Measurements from ENCODE around the gene C3orf62. TPM values are rescaled to one million over a fixed set of nuclear protein-coding genes. Genes with fewer than 3 reads are reported as not detected.
"Not testable (repeated sequence)": the region's sequence is repeated elsewhere in the genome, so short reads cannot be mapped to it uniquely, and the experiment has no call there.

Gene C3orf62
- total and polyA plus RNA-seq, 2 donors (not counting 1 experiment from before 2014, with no cell fraction given), result 6.8 to 7.8 TPM

DNA sequence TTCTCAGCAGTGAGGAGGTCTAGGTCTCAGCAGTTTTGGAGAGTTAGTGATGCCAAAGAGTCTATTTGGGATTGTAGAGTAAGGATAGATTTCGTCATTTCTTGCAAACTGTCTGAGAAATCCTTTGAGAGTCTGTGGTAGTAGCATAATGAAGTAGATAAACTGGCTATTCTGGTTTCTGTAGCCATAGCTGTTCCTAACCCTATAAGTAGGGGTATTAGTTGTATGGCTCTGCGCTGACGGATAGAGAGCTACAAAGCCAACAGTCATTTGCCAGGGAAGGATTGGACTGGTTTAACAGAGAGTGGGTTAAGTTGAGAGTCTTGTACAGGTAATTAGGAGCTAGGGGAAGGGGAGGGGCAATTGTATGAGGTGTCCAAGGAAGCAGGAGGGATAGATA is 55.0 kb downstream of the C3orf62 start:
- no peak for TF ChIP-seq EZH2 (IDR thresholded peaks at IDR 0.05; ENCODE audit: borderline replicate concordance, insufficient read depth, low read depth, low read length, poor library complexity, severe bottlenecking)
- TF ChIP-seq, protein P1, sequence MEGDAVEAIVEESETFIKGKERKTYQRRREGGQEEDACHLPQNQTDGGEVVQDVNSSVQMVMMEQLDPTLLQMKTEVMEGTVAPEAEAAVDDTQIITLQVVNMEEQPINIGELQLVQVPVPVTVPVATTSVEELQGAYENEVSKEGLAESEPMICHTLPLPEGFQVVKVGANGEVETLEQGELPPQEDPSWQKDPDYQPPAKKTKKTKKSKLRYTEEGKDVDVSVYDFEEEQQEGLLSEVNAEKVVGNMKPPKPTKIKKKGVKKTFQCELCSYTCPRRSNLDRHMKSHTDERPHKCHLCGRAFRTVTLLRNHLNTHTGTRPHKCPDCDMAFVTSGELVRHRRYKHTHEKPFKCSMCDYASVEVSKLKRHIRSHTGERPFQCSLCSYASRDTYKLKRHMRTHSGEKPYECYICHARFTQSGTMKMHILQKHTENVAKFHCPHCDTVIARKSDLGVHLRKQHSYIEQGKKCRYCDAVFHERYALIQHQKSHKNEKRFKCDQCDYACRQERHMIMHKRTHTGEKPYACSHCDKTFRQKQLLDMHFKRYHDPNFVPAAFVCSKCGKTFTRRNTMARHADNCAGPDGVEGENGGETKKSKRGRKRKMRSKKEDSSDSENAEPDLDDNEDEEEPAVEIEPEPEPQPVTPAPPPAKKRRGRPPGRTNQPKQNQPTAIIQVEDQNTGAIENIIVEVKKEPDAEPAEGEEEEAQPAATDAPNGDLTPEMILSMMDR (IDR thresholded peaks at IDR 0.05), result no peak
- no peak overlapping the region for H3K4me2 ChIP-seq (replicated peaks; ENCODE audit: low read depth, low read length, poor library complexity, severe bottlenecking)
- 97% methylated on average over 3 of the region's 3 CpGs for WGBS (ENCODE audit: insufficient coverage)

DNA sequence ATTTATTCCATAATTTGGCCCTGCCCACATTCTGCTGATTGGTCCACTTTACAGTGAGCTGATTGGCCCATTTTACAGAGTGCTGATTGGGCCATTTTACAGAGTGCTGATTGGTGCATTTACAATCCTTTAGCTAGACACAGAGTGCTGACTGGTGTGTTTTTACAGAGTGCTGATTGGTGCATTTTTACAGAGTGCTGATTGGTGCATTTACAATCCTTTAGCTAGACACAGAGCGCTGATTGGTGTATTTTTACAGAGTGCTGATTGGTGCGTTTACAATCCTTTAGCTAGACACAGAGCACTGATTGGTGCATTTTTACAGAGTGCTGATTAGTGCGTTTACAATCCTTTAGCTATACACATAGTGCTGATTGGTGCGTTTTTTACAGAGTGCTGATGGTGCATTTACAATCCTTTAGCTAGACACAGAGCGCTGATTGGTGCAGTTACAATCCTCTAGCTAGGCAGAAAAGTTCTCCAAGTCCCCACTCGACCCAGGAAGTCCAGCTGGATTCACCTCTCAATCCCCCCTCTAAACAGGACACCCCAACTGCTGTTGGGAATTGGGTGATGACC is 56.0 kb downstream of the C3orf62 start:
- H3K27ac ChIP-seq (ENCODE audit: low read length in 2 of 2); H3K27me3 ChIP-seq (replicated peaks in 1 of 4; ENCODE audit: control extremely low read depth in 1 of 4, control insufficient read depth in 3 of 4, insufficient read depth in 4 of 4, low read length in 3 of 4); H4K20me1 ChIP-seq (ENCODE audit: control insufficient read depth, insufficient read depth, low read length, poor library complexity, severe bottlenecking); DNase-seq; CTCF ChIA-PET; H3K9me3 Mint-ChIP-seq (ENCODE audit: insufficient read depth); ATAC-seq (ENCODE audit: low read depth); POLR2A ChIA-PET; H3K4me2 ChIP-seq (replicated peaks; ENCODE audit: low read depth, low read length, poor library complexity, severe bottlenecking); H3K79me2 ChIP-seq (ENCODE audit: control insufficient read depth, insufficient read depth, low read length); H3K27ac Mint-ChIP-seq; H3K4me3 ChIP-seq (ENCODE audit: control extremely low read depth in 1 of 5, extremely low read depth in 1 of 5, insufficient read depth in 1 of 5, low read depth in 2 of 5, low read length in 4 of 5); H3K4me3 Mint-ChIP-seq; H2AFZ ChIP-seq (ENCODE audit: insufficient read depth, low read depth, low read length, poor library complexity, severe bottlenecking); intact Hi-C loops (cut with micrococcal nuclease); H3K36me3 ChIP-seq (replicated peaks in 1 of 2; ENCODE audit: control extremely low read depth in 1 of 2, control insufficient read depth in 1 of 2, extremely low read depth in 1 of 2, insufficient read depth in 2 of 2, low read length in 1 of 2); H3K4me1 ChIP-seq (ENCODE audit: control insufficient read depth in 2 of 2, insufficient read depth in 2 of 2, low read length in 2 of 2); H3K4me1 Mint-ChIP-seq; H3K9ac ChIP-seq (ENCODE audit: low read length): not testable (repeated sequence)
- 87% methylated on average over 3 of the region's 6 CpGs for WGBS (ENCODE audit: insufficient coverage)
- peaks cover 16% of the 10 kb centered on the region for H3K27me3 Mint-ChIP-seq
- H3K9me3 ChIP-seq (ENCODE audit: control extremely low read depth in 1 of 3, control insufficient read depth in 2 of 3, insufficient read depth in 1 of 3, low read length in 2 of 3), result peaks cover 0 to 12% (median 0%) of the 10 kb centered on the region in 3 donors

More for the DNA sequence above, 55.0 kb downstream of the C3orf62 start:
- H4K20me1 ChIP-seq (ENCODE audit: control insufficient read depth, insufficient read depth, low read length, poor library complexity, severe bottlenecking), result no peaks in the 10 kb centered on the region
- no peak overlapping the region for H3K9ac ChIP-seq (ENCODE audit: low read length)
- ATAC-seq (ENCODE audit: low read depth) (no peak), DNase-seq (no peak)
- ChIA-PET POLR2A (no interaction called here), CTCF (no interaction called here)
- peaks cover 0 to 12% (median 0%) of the 10 kb centered on the region in 3 donors for H3K9me3 ChIP-seq (ENCODE audit: control extremely low read depth in 1 of 3, control insufficient read depth in 2 of 3, insufficient read depth in 1 of 3, low read length in 2 of 3)
- Mint-ChIP-seq H3K27me3 (peaks cover 9% of the 10 kb centered on the region), H3K4me3 (no peak overlapping the region), H3K4me1 (no peaks in the 10 kb centered on the region), H3K27ac (no peak overlapping the region), H3K9me3 (ENCODE audit: insufficient read depth) (peaks cover 5% of the 10 kb centered on the region)
- H3K4me1 ChIP-seq (ENCODE audit: control insufficient read depth in 2 of 2, insufficient read depth in 2 of 2, low read length in 2 of 2), result no peaks in the 10 kb centered on the region
- H3K79me2 ChIP-seq (ENCODE audit: control insufficient read depth, insufficient read depth, low read length), result no peaks in the 10 kb centered on the region
- intact Hi-C loops (cut with micrococcal nuclease), result no loop called here
- H3K27ac ChIP-seq (ENCODE audit: low read length in 2 of 2), result no peak overlapping the region
- H3K27me3 ChIP-seq (replicated peaks in 1 of 4; ENCODE audit: control extremely low read depth in 1 of 4, control insufficient read depth in 3 of 4, insufficient read depth in 4 of 4, low read length in 3 of 4), result no peaks in the 10 kb centered on the region
- no peaks in the 10 kb centered on the region for H3K36me3 ChIP-seq (replicated peaks in 1 of 2; ENCODE audit: control extremely low read depth in 1 of 2, control insufficient read depth in 1 of 2, extremely low read depth in 1 of 2, insufficient read depth in 2 of 2, low read length in 1 of 2)
- no peak overlapping the region for H3K4me3 ChIP-seq (ENCODE audit: control extremely low read depth in 1 of 5, extremely low read depth in 1 of 5, insufficient read depth in 1 of 5, low read depth in 2 of 5, low read length in 4 of 5)
- H2AFZ ChIP-seq (ENCODE audit: insufficient read depth, low read depth, low read length, poor library complexity, severe bottlenecking), result no peak overlapping the region
